HL-60 (cell line): ENCODE results near the gene ELAVL1.
"Not testable (repeated sequence)": the region's sequence is repeated elsewhere in the genome, so short reads cannot be mapped to it uniquely, and the experiment has no call there.

ENCODE experiments used
- DNase-seq, 2 experiments: peaks; one replicate each; pipeline ENCODE4 v3.0.0-alpha.2; 2010 to 2020; ENCODE audit warnings: low read depth in 1 of 2, low spot score in 1 of 2
- H3K27ac ChIP-seq: fragments of 250-450 bp; sonication (Bioruptor Pico); replicated peaks from 2 replicates; pipeline ENCODE4 v1.5.1; 2020; ENCODE audit warnings: mild to moderate bottlenecking, moderate library complexity
- H3K27me3 ChIP-seq: fragments of 250-450 bp; sonication (Bioruptor Pico); 2 replicates; pipeline ENCODE4 v1.5.1; 2021; ENCODE audit warnings: mild to moderate bottlenecking, moderate library complexity; ENCODE audit not compliant: insufficient read depth, poor library complexity, severe bottlenecking
- H3K4me3 ChIP-seq: replicated peaks from 2 replicates; pipeline ENCODE4 v1.5.1; 2011; ENCODE audit warnings: mild to moderate bottlenecking, control low read depth, low read length; ENCODE audit not compliant: insufficient read depth
- GABPA ChIP-seq: IDR thresholded peaks from 2 replicates; pipeline ENCODE4 v1.6.1; 2012; ENCODE audit warnings: low read depth
- POLR2AphosphoS5 ChIP-seq: IDR thresholded peaks from 2 replicates; pipeline ENCODE4 v1.6.1; 2012; ENCODE audit warnings: low read depth
- SPI1 ChIP-seq: IDR thresholded peaks from 2 replicates; pipeline ENCODE4 v1.6.1; 2012; ENCODE audit warnings: low read depth, mild to moderate bottlenecking, borderline replicate concordance
- TF ChIP-seq, protein P1 (sequence below): IDR thresholded peaks from one replicate; pipeline ENCODE4 v1.5.1; 2011; ENCODE audit warnings: low read length, control low read depth, inconsistent platforms; ENCODE audit not compliant: insufficient read depth
- TF ChIP-seq, protein P2 (sequence below): IDR thresholded peaks from 2 replicates; pipeline ENCODE4 v1.6.1; 2012; ENCODE audit warnings: low read depth; ENCODE audit not compliant: insufficient replicate concordance

The ELAVL1 gene

DNA sequence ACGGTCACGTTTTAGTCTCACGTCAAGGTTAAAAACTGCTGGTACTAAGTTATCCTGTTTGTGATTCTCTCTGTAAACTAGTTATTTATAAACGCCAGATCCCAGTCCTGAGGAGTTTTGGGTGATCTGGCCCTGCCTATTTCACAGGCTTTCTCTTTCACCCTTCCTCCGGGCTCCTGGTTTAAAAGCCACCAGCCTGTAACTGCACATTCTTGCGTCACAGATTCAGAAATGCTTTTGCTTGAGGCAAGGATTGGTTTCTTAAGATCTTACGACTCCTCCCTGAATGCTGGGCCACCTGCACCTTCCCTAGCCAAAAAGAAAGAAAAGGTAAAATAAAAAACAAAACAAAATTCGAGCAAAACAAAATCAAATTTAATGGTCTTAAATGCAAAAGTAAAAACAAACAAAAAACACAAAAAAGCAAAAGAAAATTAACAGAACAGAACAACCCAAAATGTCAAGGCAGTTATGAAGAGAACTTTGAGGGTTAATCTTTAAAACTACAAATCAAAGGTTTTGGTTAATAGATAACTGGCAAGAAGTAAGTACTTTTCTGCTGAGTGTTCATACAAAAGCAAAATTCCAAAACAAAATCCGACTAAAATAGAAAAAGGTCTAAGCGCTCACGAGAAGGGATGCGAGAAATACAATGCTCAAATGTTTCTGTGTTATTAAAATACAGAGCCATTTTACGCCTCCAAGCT, 43.4 kb downstream of the ELAVL1 start:
- Histone ChIP-seq H3K4me3 (no peak overlapping the region), H3K27ac (peak overlapping the region; percentile 1), H3K27me3 (no peaks in the 10 kb centered on the region)
- TF ChIP-seq, protein P1, sequence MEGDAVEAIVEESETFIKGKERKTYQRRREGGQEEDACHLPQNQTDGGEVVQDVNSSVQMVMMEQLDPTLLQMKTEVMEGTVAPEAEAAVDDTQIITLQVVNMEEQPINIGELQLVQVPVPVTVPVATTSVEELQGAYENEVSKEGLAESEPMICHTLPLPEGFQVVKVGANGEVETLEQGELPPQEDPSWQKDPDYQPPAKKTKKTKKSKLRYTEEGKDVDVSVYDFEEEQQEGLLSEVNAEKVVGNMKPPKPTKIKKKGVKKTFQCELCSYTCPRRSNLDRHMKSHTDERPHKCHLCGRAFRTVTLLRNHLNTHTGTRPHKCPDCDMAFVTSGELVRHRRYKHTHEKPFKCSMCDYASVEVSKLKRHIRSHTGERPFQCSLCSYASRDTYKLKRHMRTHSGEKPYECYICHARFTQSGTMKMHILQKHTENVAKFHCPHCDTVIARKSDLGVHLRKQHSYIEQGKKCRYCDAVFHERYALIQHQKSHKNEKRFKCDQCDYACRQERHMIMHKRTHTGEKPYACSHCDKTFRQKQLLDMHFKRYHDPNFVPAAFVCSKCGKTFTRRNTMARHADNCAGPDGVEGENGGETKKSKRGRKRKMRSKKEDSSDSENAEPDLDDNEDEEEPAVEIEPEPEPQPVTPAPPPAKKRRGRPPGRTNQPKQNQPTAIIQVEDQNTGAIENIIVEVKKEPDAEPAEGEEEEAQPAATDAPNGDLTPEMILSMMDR: no peak
- TF ChIP-seq, protein P2, sequence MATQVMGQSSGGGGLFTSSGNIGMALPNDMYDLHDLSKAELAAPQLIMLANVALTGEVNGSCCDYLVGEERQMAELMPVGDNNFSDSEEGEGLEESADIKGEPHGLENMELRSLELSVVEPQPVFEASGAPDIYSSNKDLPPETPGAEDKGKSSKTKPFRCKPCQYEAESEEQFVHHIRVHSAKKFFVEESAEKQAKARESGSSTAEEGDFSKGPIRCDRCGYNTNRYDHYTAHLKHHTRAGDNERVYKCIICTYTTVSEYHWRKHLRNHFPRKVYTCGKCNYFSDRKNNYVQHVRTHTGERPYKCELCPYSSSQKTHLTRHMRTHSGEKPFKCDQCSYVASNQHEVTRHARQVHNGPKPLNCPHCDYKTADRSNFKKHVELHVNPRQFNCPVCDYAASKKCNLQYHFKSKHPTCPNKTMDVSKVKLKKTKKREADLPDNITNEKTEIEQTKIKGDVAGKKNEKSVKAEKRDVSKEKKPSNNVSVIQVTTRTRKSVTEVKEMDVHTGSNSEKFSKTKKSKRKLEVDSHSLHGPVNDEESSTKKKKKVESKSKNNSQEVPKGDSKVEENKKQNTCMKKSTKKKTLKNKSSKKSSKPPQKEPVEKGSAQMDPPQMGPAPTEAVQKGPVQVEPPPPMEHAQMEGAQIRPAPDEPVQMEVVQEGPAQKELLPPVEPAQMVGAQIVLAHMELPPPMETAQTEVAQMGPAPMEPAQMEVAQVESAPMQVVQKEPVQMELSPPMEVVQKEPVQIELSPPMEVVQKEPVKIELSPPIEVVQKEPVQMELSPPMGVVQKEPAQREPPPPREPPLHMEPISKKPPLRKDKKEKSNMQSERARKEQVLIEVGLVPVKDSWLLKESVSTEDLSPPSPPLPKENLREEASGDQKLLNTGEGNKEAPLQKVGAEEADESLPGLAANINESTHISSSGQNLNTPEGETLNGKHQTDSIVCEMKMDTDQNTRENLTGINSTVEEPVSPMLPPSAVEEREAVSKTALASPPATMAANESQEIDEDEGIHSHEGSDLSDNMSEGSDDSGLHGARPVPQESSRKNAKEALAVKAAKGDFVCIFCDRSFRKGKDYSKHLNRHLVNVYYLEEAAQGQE: no peak
- TF ChIP-seq GABPA (no peak), SPI1 (no peak), POLR2AphosphoS5 (no peak)
- peak in 1 of 2 experiments; percentile 74 for DNase-seq

DNA sequence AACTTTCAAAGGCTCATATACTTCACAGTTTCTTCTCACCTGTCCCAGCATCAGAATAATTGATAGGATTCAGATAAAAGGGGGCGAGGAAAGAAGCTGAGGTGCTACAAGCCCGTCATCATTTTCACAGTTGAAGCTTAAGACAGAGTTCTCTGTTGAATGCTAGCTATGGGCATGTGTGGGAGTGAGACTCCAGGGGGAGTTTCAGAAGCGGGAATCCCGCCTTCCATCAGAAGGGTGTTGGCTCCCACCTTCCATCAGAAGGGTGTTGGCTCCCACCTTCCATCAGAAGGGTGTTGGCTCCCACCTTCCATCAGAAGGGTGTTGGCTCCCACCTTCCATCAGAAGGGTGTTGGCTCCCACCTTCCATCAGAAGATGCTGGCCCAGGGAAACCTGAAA, 44.4 kb downstream of the ELAVL1 start:
- not testable (repeated sequence) for H3K27me3 ChIP-seq, H3K4me3 ChIP-seq, DNase-seq
- H3K27ac ChIP-seq: peak overlapping the region; percentile 65

DNA sequence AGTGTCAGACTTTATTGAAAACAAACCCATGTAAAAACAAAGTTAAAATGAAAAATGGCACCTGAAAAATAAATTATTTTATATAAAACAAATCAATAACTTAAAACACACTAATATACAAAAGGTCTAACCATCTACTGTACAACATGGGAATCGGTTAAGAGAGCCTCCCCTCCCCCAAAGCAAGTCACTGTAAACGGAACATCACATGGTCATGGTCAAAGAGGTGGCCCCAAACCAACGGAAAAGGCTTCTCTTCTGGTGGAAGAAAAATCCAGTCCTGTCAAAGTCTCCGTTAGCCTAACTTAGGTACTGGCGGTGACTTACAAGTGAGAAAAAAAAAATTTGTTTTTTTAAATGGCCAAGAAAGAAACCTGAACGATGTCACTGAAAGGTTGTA, 46.2 kb downstream of the ELAVL1 start:
- no peaks in the 10 kb centered on the region for H3K27me3 ChIP-seq
- DNase-seq: peak in 1 of 2 experiments; percentile 82
- no peak for TF ChIP-seq POLR2AphosphoS5
- no peak for TF ChIP-seq GABPA
- TF ChIP-seq, protein P1: no peak

DNA sequence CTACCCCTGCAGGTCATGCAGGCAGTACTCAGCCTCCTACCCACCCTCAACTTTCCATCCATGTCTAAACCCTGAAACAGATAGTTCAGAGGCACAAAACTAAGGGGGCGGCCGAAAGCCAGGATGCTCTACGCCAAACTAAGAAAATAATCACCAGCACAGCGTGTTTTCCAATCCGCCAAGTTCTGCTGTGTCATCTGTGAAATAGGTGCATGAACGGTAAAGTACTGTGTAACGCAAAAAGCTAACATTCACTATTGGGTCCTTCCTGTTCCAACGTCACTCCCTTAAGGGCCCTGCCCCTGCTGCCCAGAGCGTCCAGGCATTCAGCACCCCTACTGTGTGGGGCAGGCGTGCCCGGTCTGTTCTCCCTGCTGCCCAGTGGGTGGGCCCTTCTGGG, 49.7 kb downstream of the ELAVL1 start:
- no peak for DNase-seq
- Histone ChIP-seq H3K4me3 (no peak overlapping the region), H3K27ac (no peak overlapping the region), H3K27me3 (no peaks in the 10 kb centered on the region)
- TF ChIP-seq, protein P1: no peak
- TF ChIP-seq GABPA: no peak
- no peak for TF ChIP-seq SPI1
- no peak for TF ChIP-seq POLR2AphosphoS5
- TF ChIP-seq, protein P2: no peak

More for the DNA sequence above, 46.2 kb downstream of the ELAVL1 start:
- Histone ChIP-seq H3K4me3 (no peak overlapping the region), H3K27ac (peak overlapping the region; percentile 65)
